OCI-LY1 (cell line): Measurements from ENCODE around the gene TRMU.

Experiments
- EZH2 ChIP-seq: fragments of 200-600 bp; sonication (generic), shearing (Covaris generic); IDR thresholded peaks from 2 replicates; pipeline ENCODE4 v1.8.0; 2017; ENCODE audit warnings: borderline replicate concordance, mixed run types, mild to moderate bottlenecking, antibody characterized with exemption, low read length, moderate library complexity, mixed read lengths
- TF ChIP-seq, protein P1 (sequence below): fragments of 200-600 bp; sonication (generic), shearing (Covaris generic); IDR thresholded peaks from 2 replicates; pipeline ENCODE4 v1.5.1; 2017; ENCODE audit warnings: mild to moderate bottlenecking, antibody characterized with exemption, low read length, moderate library complexity, mixed read lengths

DNA sequence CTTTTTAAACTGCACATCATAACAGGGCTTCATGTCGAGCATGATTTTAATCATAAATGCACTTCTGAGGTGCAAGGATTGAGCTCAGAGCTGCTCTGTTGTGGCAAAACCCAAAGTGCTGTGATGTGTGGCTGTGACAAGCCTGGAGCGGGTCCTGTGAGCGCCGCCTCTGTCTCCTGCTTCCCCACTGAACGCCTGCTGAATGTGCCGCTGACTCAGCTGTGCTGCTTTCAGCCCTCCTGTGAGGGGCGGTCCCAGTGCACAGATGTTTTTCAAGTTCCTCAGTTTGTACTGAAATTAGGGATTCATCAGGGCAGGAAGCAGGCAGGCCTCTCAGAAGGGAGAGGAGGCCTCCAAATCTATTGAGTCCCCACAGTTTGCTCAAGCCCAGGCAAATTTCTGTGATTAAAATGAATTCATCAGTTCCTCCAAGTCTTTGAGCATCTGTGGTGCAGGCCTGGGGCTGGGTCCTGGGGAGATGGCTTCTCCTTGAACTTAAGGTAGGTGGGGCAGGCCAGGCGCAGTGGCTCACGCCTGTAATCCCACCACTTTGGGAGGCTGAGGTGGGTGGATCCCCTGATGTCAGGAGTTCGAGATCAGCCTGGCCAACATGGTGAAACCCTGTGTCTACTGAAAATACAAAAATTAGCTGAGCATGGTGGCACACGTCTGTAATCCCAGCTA is 41.8 kb upstream of the TRMU start:
- TF ChIP-seq, protein P1, sequence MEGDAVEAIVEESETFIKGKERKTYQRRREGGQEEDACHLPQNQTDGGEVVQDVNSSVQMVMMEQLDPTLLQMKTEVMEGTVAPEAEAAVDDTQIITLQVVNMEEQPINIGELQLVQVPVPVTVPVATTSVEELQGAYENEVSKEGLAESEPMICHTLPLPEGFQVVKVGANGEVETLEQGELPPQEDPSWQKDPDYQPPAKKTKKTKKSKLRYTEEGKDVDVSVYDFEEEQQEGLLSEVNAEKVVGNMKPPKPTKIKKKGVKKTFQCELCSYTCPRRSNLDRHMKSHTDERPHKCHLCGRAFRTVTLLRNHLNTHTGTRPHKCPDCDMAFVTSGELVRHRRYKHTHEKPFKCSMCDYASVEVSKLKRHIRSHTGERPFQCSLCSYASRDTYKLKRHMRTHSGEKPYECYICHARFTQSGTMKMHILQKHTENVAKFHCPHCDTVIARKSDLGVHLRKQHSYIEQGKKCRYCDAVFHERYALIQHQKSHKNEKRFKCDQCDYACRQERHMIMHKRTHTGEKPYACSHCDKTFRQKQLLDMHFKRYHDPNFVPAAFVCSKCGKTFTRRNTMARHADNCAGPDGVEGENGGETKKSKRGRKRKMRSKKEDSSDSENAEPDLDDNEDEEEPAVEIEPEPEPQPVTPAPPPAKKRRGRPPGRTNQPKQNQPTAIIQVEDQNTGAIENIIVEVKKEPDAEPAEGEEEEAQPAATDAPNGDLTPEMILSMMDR = peak; percentile 6; the same call in 1 of the 2 replicates
- no peak for TF ChIP-seq EZH2
